Activated CD8-positive, alpha-beta T cell treated with anti-CD3 and anti-CD28 coated beads for 36 hours (primary cell): ENCODE results near the gene IL32. TPM values are rescaled to one million over a fixed set of nuclear protein-coding genes. Genes with fewer than 3 reads are reported as not detected.

Experiments
- ATAC-seq: fragments of 200-7000 bp; cut with Tn5 transposase; one replicate; pipeline ENCODE4 v1.10.0; 2021; ENCODE audit warnings: mild to moderate bottlenecking, moderate library complexity
- CTCF ChIA-PET: fragments of 350-600 bp; sonication (Branson Sonifier 250); formaldehyde crosslinking; loops from one replicate; lab custom pipeline; 2021; ENCODE audit warnings: antibody characterized with exemption; lab: Charles Lee
- POLR2A ChIA-PET: fragments of 350-600 bp; sonication (Branson Sonifier 250); formaldehyde crosslinking; loops from one replicate; lab custom pipeline; 2021; ENCODE audit warnings: antibody characterized with exemption; lab: Charles Lee
- DNase-seq: peaks from one replicate; pipeline ENCODE4 v3.0.0-alpha.2; 2020
- H3K27ac Mint-ChIP-seq: one replicate; pipeline ENCODE4 v1.8.0; 2021; ENCODE audit warnings: mild to moderate bottlenecking, mixed read lengths
- H3K27me3 Mint-ChIP-seq: one replicate; pipeline ENCODE4 v1.8.0; 2021; ENCODE audit warnings: mixed read lengths
- H3K36me3 Mint-ChIP-seq: one replicate; pipeline ENCODE4 v1.8.0; 2021; ENCODE audit warnings: low read depth, mixed read lengths
- H3K4me1 Mint-ChIP-seq: one replicate; pipeline ENCODE4 v1.8.0; 2021; ENCODE audit warnings: low read depth, mixed read lengths
- H3K4me3 Mint-ChIP-seq: one replicate; pipeline ENCODE4 v1.8.0; 2021; ENCODE audit warnings: mild to moderate bottlenecking, moderate library complexity, mixed read lengths
- H3K9me3 Mint-ChIP-seq: one replicate; pipeline ENCODE4 v1.8.0; 2021; ENCODE audit warnings: mixed read lengths
- intact Hi-C: fragments of 100-400 bp; cut with micrococcal nuclease; formaldehyde crosslinking; loops from one replicate; pipeline ENCODE4 v1.10.0; 2022
- total RNA-seq, 2 experiments: library from RNA; stranded (reverse); gene quantifications; one replicate each; pipeline ENCODE4 v1.2.3, GENCODE V29; 2021
- TF ChIP-seq, protein P1 (sequence below): fragments of 200-600 bp; IDR thresholded peaks from one replicate; pipeline ENCODE4 v1.8.0; 2022; ENCODE audit warnings: antibody characterized with exemption, mild to moderate bottlenecking

IL32 gene
- total RNA-seq, 2 experiments from 2014 or later, result 971 to 974 TPM

DNA sequence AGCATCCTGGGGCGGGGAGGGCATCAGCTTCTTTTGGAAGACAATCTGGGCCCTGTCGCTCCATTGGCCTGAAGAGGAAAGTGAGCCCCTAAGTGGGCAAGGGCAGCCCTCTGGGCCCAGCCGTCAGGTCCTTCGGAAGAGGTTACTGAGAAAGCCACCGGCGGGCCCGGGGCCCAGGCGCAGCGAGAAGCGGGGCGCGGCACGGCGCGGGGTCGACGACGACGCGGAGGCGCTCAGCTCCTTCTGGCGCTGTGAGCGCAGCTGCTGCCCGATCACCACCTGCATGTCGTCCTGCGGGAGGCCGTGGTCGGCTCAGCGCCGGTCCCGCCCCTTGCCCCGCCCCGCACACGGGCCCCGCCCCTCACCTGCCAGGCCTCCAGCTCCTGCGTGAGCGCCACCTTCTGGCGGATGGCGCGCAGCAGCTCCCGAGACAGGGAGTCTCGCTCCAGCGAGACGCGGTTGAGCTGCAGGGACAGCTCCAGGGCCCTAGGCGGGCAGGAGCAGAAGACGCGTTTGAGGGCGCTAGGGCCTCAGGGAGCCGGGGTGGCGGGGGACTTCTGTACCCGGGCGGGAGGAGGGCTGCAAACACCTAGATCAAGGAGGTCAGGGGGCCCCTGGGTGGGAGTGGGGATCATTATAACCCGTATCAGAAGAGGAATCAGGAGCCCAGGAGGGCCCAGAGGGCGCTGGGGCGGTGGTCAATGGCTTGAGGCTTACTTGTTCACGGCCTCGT is 37.3 kb upstream of the IL32 start:
- Mint-ChIP-seq H3K36me3 (peaks cover 14% of the 10 kb centered on the region), H3K27me3 (peaks cover 33% of the 10 kb centered on the region), H3K9me3 (no peaks in the 10 kb centered on the region), H3K4me1 (peaks cover 35% of the 10 kb centered on the region), H3K4me3 (peak overlapping the region; percentile 32), H3K27ac (no peak overlapping the region)
- DNase-seq (peak; percentile 91), ATAC-seq (peak; percentile 44)
- POLR2A ChIA-PET, result interaction anchor here (0.7 to 1.8 kb wide), 8 partner anchors 10 to 101 kb away, joined by 3 to 6 read pairs (median 4); partner anchors contain the start of genes KREMEN2 and PAQR4
- TF ChIP-seq, protein P1, sequence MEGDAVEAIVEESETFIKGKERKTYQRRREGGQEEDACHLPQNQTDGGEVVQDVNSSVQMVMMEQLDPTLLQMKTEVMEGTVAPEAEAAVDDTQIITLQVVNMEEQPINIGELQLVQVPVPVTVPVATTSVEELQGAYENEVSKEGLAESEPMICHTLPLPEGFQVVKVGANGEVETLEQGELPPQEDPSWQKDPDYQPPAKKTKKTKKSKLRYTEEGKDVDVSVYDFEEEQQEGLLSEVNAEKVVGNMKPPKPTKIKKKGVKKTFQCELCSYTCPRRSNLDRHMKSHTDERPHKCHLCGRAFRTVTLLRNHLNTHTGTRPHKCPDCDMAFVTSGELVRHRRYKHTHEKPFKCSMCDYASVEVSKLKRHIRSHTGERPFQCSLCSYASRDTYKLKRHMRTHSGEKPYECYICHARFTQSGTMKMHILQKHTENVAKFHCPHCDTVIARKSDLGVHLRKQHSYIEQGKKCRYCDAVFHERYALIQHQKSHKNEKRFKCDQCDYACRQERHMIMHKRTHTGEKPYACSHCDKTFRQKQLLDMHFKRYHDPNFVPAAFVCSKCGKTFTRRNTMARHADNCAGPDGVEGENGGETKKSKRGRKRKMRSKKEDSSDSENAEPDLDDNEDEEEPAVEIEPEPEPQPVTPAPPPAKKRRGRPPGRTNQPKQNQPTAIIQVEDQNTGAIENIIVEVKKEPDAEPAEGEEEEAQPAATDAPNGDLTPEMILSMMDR, result peak; percentile 91
- CTCF ChIA-PET, result interaction anchor here (0.6 to 10.2 kb wide), 43 partner anchors 7 to 794 kb away, joined by 3 to 135 read pairs (median 5); partner anchors contain the start of genes CLDN6, HCFC1R1, PKMYT1 and THOC6
- intact Hi-C loops, result no loop called here

DNA sequence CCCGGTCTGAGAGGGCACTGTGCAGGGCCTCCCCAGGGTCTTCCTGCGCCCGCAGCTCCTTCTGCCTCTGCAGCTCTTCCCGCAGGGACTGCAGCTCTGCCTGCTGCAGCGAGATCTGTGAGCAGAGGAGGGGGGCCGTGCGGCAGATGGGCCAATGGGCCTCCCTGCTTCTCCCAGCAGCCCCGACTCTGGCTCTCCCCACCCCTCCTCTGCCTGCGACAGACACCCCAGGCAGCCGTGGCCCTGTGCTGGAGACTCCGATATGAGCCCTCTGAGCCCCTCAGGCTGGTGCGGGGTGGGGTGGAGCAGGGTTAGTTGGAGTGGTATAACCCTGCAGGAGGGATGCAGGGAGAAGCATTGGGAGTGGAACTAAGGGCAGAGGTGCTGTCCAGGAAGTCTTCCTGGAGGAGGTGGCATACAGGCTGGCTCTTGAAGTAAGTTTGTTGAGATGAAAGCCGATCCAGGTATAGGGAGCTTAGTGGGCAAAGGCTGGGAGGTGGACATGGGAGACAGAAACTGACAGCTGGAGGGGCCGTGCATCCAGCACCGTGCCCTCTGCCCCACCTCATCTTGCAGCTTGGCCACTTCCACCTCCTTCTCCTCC is 36.6 kb upstream of the IL32 start:
- CTCF ChIA-PET, result interaction anchor here (0.7 to 10.2 kb wide), 38 partner anchors 8 to 248 kb away, joined by 3 to 135 read pairs (median 6); partner anchors contain the start of genes CLDN6, HCFC1R1, PKMYT1 and THOC6
- ATAC-seq (no peak), DNase-seq (no peak)
- Mint-ChIP-seq H3K27me3 (peaks cover 40% of the 10 kb centered on the region), H3K9me3 (no peaks in the 10 kb centered on the region), H3K36me3 (peaks cover 14% of the 10 kb centered on the region), H3K27ac (no peak overlapping the region), H3K4me3 (peak overlapping the region; percentile 66), H3K4me1 (peaks cover 30% of the 10 kb centered on the region)
- intact Hi-C loops, result no loop called here
- TF ChIP-seq, protein P1, result no peak
- POLR2A ChIA-PET, result interaction anchor here (0.7 to 2.1 kb wide), 9 partner anchors 8 to 824 kb away, joined by 3 to 6 read pairs (median 4); partner anchors contain the start of gene TNFRSF12A

DNA sequence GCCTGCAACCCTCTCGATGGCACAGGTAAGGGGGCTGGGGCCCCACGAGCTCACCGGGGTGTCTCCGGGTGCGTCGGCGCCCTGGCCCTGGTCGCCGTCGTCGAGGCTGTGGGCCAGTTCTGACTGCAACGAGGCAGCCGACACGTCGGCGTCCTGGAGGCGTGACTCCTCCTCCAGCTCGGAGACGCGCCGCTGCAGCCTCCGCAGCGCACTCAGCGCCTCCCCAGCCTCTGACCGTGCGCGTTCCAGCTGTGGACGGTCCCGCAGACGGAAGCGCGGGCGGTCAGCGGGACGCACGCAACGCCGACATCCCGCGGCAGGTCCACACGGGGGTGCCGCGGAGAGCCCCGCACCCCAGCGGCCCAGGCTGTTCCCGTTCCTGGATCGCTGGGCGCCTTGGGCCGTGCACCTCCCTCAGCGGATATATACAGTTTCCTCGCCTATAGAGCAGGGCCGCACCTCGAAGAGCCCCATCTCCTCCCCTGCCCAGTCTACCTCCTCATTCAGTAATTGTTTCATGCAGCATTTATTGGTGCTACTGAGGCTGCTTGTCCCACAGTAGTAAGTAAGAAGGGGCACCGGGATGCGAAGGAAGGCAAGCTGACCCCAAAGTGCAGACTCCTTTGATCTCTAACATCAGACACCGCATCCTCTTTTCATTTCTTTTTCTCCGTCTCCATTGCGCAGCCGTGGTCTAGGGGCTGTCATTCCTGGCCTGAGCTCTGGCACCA is 35.8 kb upstream of the IL32 start:
- intact Hi-C loops, result no loop called here
- H3K27me3 Mint-ChIP-seq, result peaks cover 44% of the 10 kb centered on the region
- CTCF ChIA-PET, result interaction anchor here (0.9 to 10.2 kb wide), 19 partner anchors 9 to 247 kb away, joined by 3 to 135 read pairs (median 9); partner anchors contain the start of genes CLDN6, HCFC1R1, THOC6 and TNFRSF12A
- no peaks in the 10 kb centered on the region for H3K9me3 Mint-ChIP-seq
- POLR2A ChIA-PET, result interaction anchor here (0.9 to 2.1 kb wide), 5 partner anchors 9 to 95 kb away, joined by 3 to 6 read pairs (median 4); partner anchors contain the start of gene TNFRSF12A
- ATAC-seq, result peak; percentile 60
- peaks cover 12% of the 10 kb centered on the region for H3K36me3 Mint-ChIP-seq
- peak; percentile 79 for DNase-seq
- H3K27ac Mint-ChIP-seq, result no peak overlapping the region
- H3K4me3 Mint-ChIP-seq, result peak overlapping the region; percentile 66
- TF ChIP-seq, protein P1, result no peak
- H3K4me1 Mint-ChIP-seq, result peaks cover 27% of the 10 kb centered on the region

DNA sequence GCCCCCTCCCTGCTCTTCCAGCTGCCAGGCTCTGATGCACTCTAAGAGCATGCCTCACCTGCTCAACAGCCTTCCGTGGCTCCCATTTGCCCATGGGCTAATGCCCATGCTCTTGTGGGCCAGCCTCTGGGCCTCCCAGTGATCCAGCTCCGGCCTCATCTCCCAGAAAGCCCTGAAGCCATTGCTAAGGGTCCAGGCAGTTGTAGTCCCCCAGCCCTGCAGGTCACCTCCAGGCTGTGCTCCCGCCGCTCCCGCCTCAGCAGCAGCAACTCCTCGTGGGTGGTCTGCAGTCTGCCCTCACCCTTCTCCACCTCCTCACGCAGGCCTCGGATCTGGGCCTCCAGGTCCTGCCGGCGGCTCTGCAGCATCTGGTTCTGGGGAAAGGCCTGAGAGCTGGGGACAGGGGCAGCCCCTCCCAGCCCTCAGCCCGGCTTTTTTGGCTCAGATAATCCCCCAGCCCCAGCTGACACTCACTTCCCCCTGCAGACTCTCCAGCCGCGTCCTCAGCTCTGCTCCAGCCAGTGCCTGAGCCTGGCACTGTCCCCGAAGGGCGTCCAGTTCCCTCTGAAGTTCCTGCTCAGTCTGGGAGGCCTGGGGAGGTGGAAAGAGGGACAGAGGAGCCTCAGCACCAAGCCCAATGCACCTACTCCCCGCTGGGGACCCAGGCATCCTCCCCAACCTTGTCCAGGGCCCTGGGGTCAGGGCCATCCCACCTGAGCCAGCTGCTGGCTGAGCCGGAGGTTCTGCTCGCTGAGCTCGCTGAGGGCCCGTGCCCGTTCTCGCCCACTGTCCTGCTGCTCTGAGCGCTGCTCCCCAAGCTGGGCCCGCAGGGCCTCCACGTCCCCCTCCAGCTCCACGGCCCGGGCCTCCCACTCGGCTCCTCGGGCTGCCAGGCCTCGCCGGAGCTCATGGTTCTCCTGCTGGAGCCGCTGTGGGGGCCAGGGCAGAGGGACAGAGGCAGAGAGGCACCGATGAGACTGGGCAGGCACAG is 34.9 kb upstream of the IL32 start:
- peak overlapping the region; percentile 66 for H3K4me3 Mint-ChIP-seq
- no peaks in the 10 kb centered on the region for H3K9me3 Mint-ChIP-seq
- intact Hi-C loops, result no loop called here
- ChIA-PET POLR2A (interaction anchor here (0.7 to 2.1 kb wide), 7 partner anchors 9 to 99 kb away, joined by 3 to 8 read pairs (median 4); partner anchors contain the start of gene PAQR4), CTCF (interaction anchor here (0.8 to 10.2 kb wide), 32 partner anchors 10 to 473 kb away, joined by 3 to 135 read pairs (median 7); partner anchors contain the start of genes CLDN6, CLDN9, HCFC1R1 and PKMYT1)
- DNase-seq (no peak), ATAC-seq (no peak)
- TF ChIP-seq, protein P1, result no peak
- no peak overlapping the region for H3K27ac Mint-ChIP-seq
- H3K36me3 Mint-ChIP-seq, result peaks cover 12% of the 10 kb centered on the region
- H3K4me1 Mint-ChIP-seq, result peaks cover 24% of the 10 kb centered on the region
- H3K27me3 Mint-ChIP-seq, result peaks cover 52% of the 10 kb centered on the region
